ENCODE measurements around the gene LRMDA.

DNA sequence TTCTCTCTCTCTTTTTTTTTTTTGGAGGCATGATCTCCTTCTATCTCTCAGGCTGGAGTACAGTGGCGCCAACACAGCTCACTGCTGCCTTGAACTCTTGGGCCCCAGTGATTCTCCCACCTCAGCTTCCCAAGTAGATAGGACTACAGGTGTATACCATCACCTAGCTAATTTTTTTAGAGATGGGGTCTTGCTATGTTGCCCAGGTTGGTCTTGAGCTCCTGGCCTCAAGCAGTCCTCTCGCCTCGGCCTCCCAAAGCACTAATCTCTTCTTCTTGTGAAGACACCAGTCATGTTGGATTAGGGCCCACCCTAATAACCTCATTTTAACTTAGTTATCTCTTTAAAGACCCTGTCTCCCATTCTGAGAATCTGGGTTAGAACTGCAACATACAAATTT lies 45.6 kb downstream of the LRMDA start:
- TF ChIP-seq POLR2A (IDR thresholded peaks at IDR 0.05) = no peak
- TF ChIP-seq, protein P1, sequence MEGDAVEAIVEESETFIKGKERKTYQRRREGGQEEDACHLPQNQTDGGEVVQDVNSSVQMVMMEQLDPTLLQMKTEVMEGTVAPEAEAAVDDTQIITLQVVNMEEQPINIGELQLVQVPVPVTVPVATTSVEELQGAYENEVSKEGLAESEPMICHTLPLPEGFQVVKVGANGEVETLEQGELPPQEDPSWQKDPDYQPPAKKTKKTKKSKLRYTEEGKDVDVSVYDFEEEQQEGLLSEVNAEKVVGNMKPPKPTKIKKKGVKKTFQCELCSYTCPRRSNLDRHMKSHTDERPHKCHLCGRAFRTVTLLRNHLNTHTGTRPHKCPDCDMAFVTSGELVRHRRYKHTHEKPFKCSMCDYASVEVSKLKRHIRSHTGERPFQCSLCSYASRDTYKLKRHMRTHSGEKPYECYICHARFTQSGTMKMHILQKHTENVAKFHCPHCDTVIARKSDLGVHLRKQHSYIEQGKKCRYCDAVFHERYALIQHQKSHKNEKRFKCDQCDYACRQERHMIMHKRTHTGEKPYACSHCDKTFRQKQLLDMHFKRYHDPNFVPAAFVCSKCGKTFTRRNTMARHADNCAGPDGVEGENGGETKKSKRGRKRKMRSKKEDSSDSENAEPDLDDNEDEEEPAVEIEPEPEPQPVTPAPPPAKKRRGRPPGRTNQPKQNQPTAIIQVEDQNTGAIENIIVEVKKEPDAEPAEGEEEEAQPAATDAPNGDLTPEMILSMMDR (IDR thresholded peaks at IDR 0.05) = no peak

Data from transverse colon (tissue), 3 donors.